Small intestine (tissue), 7 donors: ENCODE measurements around the gene HSD17B2. TPM values are rescaled to one million over a fixed set of nuclear protein-coding genes. Genes with fewer than 3 reads are reported as not detected.
"Not testable (repeated sequence)": the region's sequence is repeated elsewhere in the genome, so short reads cannot be mapped to it uniquely, and the experiment has no call there.

Experiments used
- DNase-seq, 2 donors: peaks; one replicate each; pipeline versions ENCODE4 v3.0.0 to v3.0.0-alpha.2; 2013
- FAIRE-seq: peaks from 2 replicates; lab custom pipeline; 2012; peaks lifted over from hg19 to GRCh38; lab: Jason Lieb, UNC
- H3K27ac ChIP-seq, 3 donors: one replicate each; pipeline ENCODE4 v1.5.1; 2013; ENCODE audit warnings: low read length in 2 of 3, mild to moderate bottlenecking in 2 of 3, control low read depth in 1 of 3, inconsistent platforms in 1 of 3, low read depth in 1 of 3, moderate library complexity in 1 of 3
- H3K27me3 ChIP-seq, 3 donors: one replicate each; pipeline ENCODE4 v1.6.1; 2013; ENCODE audit warnings: low read length in 3 of 3, inconsistent platforms in 1 of 3; ENCODE audit not compliant: control insufficient read depth in 3 of 3, insufficient read depth in 3 of 3
- H3K36me3 ChIP-seq, 3 donors: one replicate each; pipeline ENCODE4 v1.6.1; 2013; ENCODE audit warnings: low read length in 3 of 3, inconsistent platforms in 1 of 3, low read depth in 1 of 3, mild to moderate bottlenecking in 1 of 3, moderate library complexity in 1 of 3; ENCODE audit not compliant: control insufficient read depth in 3 of 3, insufficient read depth in 2 of 3
- H3K4me1 ChIP-seq, 3 donors: one replicate each; pipeline ENCODE4 v1.6.1; 2013; ENCODE audit warnings: low read length in 2 of 3, inconsistent platforms in 1 of 3, low read depth in 1 of 3, mild to moderate bottlenecking in 1 of 3, moderate library complexity in 1 of 3; ENCODE audit not compliant: control insufficient read depth in 3 of 3, insufficient read depth in 2 of 3
- H3K4me3 ChIP-seq, 3 donors: one replicate each; pipeline ENCODE4 v1.5.1; 2013; ENCODE audit warnings: low read length in 3 of 3, control low read depth in 1 of 3, inconsistent platforms in 1 of 3, low read depth in 1 of 3, mild to moderate bottlenecking in 1 of 3, moderate library complexity in 1 of 3
- H3K9me3 ChIP-seq, 2 donors: one replicate each; pipeline ENCODE4 v1.6.1; 2013; ENCODE audit warnings: low read depth in 1 of 2, low read length in 1 of 2; ENCODE audit not compliant: control insufficient read depth in 2 of 2, insufficient read depth in 1 of 2
- WGBS, 3 donors: extraction: QIAGEN DNeasy Blood & Tissue Kit; methylation state at CpG; one replicate each; pipeline ENCODE4 v1.1.7; 2013; 5-methylcytosine and 5-hydroxymethylcytosine counted together
- polyA plus RNA-seq, 4 donors: library from polyadenylated mRNA; stranded (reverse) in 3 of 4; unstranded in 1 of 4; fragments of 200-250 nt in 3 of 4; fragments of 120-200 nt in 1 of 4; gene quantifications; one replicate each; pipeline versions ENCODE4 v1.2.1 to v1.2.3, GENCODE V29; 2013
- donor health status: healthy with polysubstance abuse.
- donor health status: control.
- donor health status: control.
- donor health status: Bipolar disorder and iron deficiency.
- donor health status: healthy.

HSD17B2 gene
- polyA plus RNA-seq, 4 donors: 71.7 to 250 (median 182) TPM

GRCh38 chr16:82134846-82135245, 99.8 kb downstream of the HSD17B2 start:
- no peaks in the 10 kb centered on the region for H3K4me1 ChIP-seq

GRCh38 chr16:82135844-82136243, 100.8 kb downstream of the HSD17B2 start:
- Histone ChIP-seq H3K27ac (no peak overlapping the region), H3K4me1 (no peaks in the 10 kb centered on the region), H3K36me3 (no peaks in the 10 kb centered on the region), H3K9me3 (no peaks in the 10 kb centered on the region), H3K27me3 (no peaks in the 10 kb centered on the region), H3K4me3 (no peak overlapping the region)
- WGBS, 3 donors: 76 to 85% (median 78%) methylated on average over 8 of the region's 8 CpGs
- peak in 1 of 2 donors; percentile 24 for DNase-seq
- no peak for FAIRE-seq

More at GRCh38 chr16:82134846-82135245, 99.8 kb downstream of the HSD17B2 start:
- no peak for DNase-seq
- WGBS, 3 donors: 94 to 96% (median 94%) methylated on average over 8 of the region's 8 CpGs
- no peaks in the 10 kb centered on the region for H3K9me3 ChIP-seq
- H3K4me3 ChIP-seq: no peak overlapping the region
- H3K27me3 ChIP-seq: no peaks in the 10 kb centered on the region
- FAIRE-seq: no peak
- H3K27ac ChIP-seq: no peak overlapping the region
- H3K36me3 ChIP-seq: no peaks in the 10 kb centered on the region

GRCh38 chr16:82136956-82137821, 102.1 kb downstream of the HSD17B2 start:
- H3K4me3 ChIP-seq: no peak overlapping the region
- FAIRE-seq: no peak
- H3K36me3 ChIP-seq: no peaks in the 10 kb centered on the region
- H3K27me3 ChIP-seq: no peaks in the 10 kb centered on the region
- no peaks in the 10 kb centered on the region for H3K4me1 ChIP-seq
- no peaks in the 10 kb centered on the region for H3K9me3 ChIP-seq
- H3K27ac ChIP-seq: no peak overlapping the region
- no peak for DNase-seq
- WGBS, 3 donors: 83 to 89% (median 84%) methylated on average over 9 of the region's 9 CpGs

- Histone ChIP-seq H3K4me3 (no peak overlapping the region), H3K27me3 (no peaks in the 10 kb centered on the region), H3K36me3 (no peaks in the 10 kb centered on the region), H3K27ac (no peak overlapping the region), H3K9me3 (no peaks in the 10 kb centered on the region), H3K4me1 (no peaks in the 10 kb centered on the region)
- FAIRE-seq (no peak), DNase-seq (no peak)
- WGBS, 3 donors: 72 to 86% (median 80%) methylated on average over 3 of the region's 3 CpGs
These were observed 102.7 kb downstream of the HSD17B2 start for GRCh38 chr16:82137822-82138167.

GRCh38 chr16:82138478-82139285, 103.6 kb downstream of the HSD17B2 start:
- no peaks in the 10 kb centered on the region for H3K27me3 ChIP-seq
- DNase-seq: peak in 1 of 2 donors; percentile 30
- no peaks in the 10 kb centered on the region for H3K36me3 ChIP-seq
- H3K4me3 ChIP-seq: no peak overlapping the region
- peak overlapping the region in 1 of 3 donors; percentile 17 for H3K27ac ChIP-seq
- no peaks in the 10 kb centered on the region for H3K4me1 ChIP-seq
- 50 to 74% (median 68%) methylated on average over 15 of the region's 15 CpGs for whole genome bisulfite sequencing, 3 donors
- no peaks in the 10 kb centered on the region for H3K9me3 ChIP-seq
- no peak for FAIRE-seq

GRCh38 chr16:82139286-82139571, 104.2 kb downstream of the HSD17B2 start:
- H3K4me3 ChIP-seq, DNase-seq, H3K9me3 ChIP-seq, H3K27me3 ChIP-seq, H3K36me3 ChIP-seq, H3K4me1 ChIP-seq, FAIRE-seq: not testable (repeated sequence)
- 34 to 72% (median 54%) methylated on average over 14 to 19 of the region's 19 CpGs for WGBS, 3 donors
- H3K27ac ChIP-seq: peak overlapping the region in 1 of 3 donors; percentile 17

GRCh38 chr16:82146556-82146955, 111.5 kb downstream of the HSD17B2 start:
- Histone ChIP-seq H3K36me3 (peaks cover 5 to 8% (median 8%) of the 10 kb centered on the region in 3 donors), H3K9me3 (no peaks in the 10 kb centered on the region), H3K27me3 (no peaks in the 10 kb centered on the region), H3K4me3 (no peak overlapping the region), H3K4me1 (no peaks in the 10 kb centered on the region), H3K27ac (no peak overlapping the region)
- WGBS, 3 donors: 62 to 89% (median 63%) methylated on average over 3 of the region's 3 CpGs
- FAIRE-seq (no peak), DNase-seq (no peak)

- H3K36me3 ChIP-seq: peaks cover 5 to 8% (median 8%) of the 10 kb centered on the region in 3 donors
- no peaks in the 10 kb centered on the region for H3K4me1 ChIP-seq
- H3K9me3 ChIP-seq: no peaks in the 10 kb centered on the region
- no peak overlapping the region for H3K27ac ChIP-seq
- no peak overlapping the region for H3K4me3 ChIP-seq
- WGBS, 3 donors: 86 to 94% (median 89%) methylated on average over 5 of the region's 5 CpGs
- DNase-seq (no peak), FAIRE-seq (no peak)
- no peaks in the 10 kb centered on the region for H3K27me3 ChIP-seq
These were observed 111.9 kb downstream of the HSD17B2 start for GRCh38 chr16:82146957-82147356.
